H1 (cell line): ENCODE data around the gene TEX29.

Source experiments
- CBX5 ChIP-seq: fragments of 300-800, 300-1000 bp; sonication (generic); IDR thresholded peaks from 2 replicates; pipeline ENCODE4 v1.7.1; 2016; ENCODE audit warnings: antibody characterized with exemption, low read length, low read depth
- CEBPB ChIP-seq: IDR thresholded peaks from 2 replicates; pipeline ENCODE4 v1.6.1; 2012; ENCODE audit warnings: low read depth, low read length
- EP300 ChIP-seq, 2 experiments: IDR thresholded peaks; 1 replicate in 1 of 2; 2 replicates in 1 of 2; pipeline ENCODE4 v1.6.1; 2011 to 2012; ENCODE audit warnings: low read depth in 2 of 2, low read length in 2 of 2, mild to moderate bottlenecking in 2 of 2, borderline replicate concordance in 1 of 2, inconsistent platforms in 1 of 2, moderate library complexity in 1 of 2
- JUN ChIP-seq: IDR thresholded peaks from 2 replicates; pipeline ENCODE4 v1.6.1; 2011; ENCODE audit warnings: low read depth, mild to moderate bottlenecking, improper control_type of control experiment, low read length
- POLR2A ChIP-seq, 2 experiments: IDR thresholded peaks; 1 replicate in 1 of 2; 2 replicates in 1 of 2; pipeline ENCODE4 v1.6.1; 2011; ENCODE audit warnings: low read depth in 2 of 2, low read length in 2 of 2, mild to moderate bottlenecking in 2 of 2; ENCODE audit errors: control extremely low read depth in 1 of 2
- SRF ChIP-seq: IDR thresholded peaks from 2 replicates; pipeline ENCODE4 v1.6.1; 2011; ENCODE audit warnings: mild to moderate bottlenecking, low read depth, low read length, moderate library complexity
- SUZ12 ChIP-seq: fragments of 200-600 bp; sonication (generic); IDR thresholded peaks from 2 replicates; pipeline ENCODE4 v1.6.1; 2012; ENCODE audit warnings: mild to moderate bottlenecking, inconsistent platforms, low read length, moderate library complexity, mixed read lengths
- TAF1 ChIP-seq: IDR thresholded peaks from 2 replicates; pipeline ENCODE4 v1.6.1; 2011; ENCODE audit warnings: mild to moderate bottlenecking, low read depth, low read length
- TAF7 ChIP-seq: optimal IDR thresholded peaks from 2 replicates; pipeline ENCODE3; 2011; ENCODE audit warnings: low read depth, mild to moderate bottlenecking, inconsistent platforms, low read length, moderate library complexity, borderline replicate concordance
- TF ChIP-seq, protein P1 (sequence below), 3 experiments: IDR thresholded peaks; 1 replicate in 2 of 3; 2 replicates in 1 of 3; pipeline versions ENCODE4 v1.5.1 to v1.6.1; 2011; ENCODE audit warnings: low read length in 3 of 3, mild to moderate bottlenecking in 3 of 3, inconsistent platforms in 2 of 3, low read depth in 1 of 3, moderate library complexity in 1 of 3; ENCODE audit not compliant: insufficient read depth in 1 of 3; ENCODE audit errors: control extremely low read depth in 1 of 3

- TF ChIP-seq, protein P1, sequence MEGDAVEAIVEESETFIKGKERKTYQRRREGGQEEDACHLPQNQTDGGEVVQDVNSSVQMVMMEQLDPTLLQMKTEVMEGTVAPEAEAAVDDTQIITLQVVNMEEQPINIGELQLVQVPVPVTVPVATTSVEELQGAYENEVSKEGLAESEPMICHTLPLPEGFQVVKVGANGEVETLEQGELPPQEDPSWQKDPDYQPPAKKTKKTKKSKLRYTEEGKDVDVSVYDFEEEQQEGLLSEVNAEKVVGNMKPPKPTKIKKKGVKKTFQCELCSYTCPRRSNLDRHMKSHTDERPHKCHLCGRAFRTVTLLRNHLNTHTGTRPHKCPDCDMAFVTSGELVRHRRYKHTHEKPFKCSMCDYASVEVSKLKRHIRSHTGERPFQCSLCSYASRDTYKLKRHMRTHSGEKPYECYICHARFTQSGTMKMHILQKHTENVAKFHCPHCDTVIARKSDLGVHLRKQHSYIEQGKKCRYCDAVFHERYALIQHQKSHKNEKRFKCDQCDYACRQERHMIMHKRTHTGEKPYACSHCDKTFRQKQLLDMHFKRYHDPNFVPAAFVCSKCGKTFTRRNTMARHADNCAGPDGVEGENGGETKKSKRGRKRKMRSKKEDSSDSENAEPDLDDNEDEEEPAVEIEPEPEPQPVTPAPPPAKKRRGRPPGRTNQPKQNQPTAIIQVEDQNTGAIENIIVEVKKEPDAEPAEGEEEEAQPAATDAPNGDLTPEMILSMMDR (IDR thresholded peaks at IDR 0.05; ENCODE audit: control extremely low read depth in 1 of 3, insufficient read depth in 1 of 3, low read depth in 1 of 3, low read length in 3 of 3) = no peak
- TF ChIP-seq TAF7 = no peak
- TF ChIP-seq CBX5 = no peak
- TF ChIP-seq EP300 (IDR thresholded peaks at IDR 0.05; ENCODE audit: borderline replicate concordance in 1 of 2, low read depth in 2 of 2, low read length in 2 of 2) = no peak
- TF ChIP-seq SRF = no peak
- no peak for TF ChIP-seq TAF1
- TF ChIP-seq SUZ12 = no peak
- no peak for TF ChIP-seq JUN
- no peak for TF ChIP-seq POLR2A (IDR thresholded peaks at IDR 0.05; ENCODE audit: control extremely low read depth in 1 of 2, low read depth in 2 of 2, low read length in 2 of 2)
- no peak for TF ChIP-seq CEBPB
These were observed 22.9 kb downstream of the TEX29 start for GRCh38 chr13:111343186-111343805.
